VCaP (cell line): Measurements from ENCODE around the gene SLC35F4.
A peak's percentile ranks its signal among the peaks of the same experiment; 100 is the strongest.
"Not testable (repeated sequence)": the region's sequence is repeated elsewhere in the genome, so short reads cannot be mapped to it uniquely, and the experiment has no call there.

Source experiments
- H3K27ac ChIP-seq: fragments of 450-650 bp; 2 replicates; pipeline ENCODE4 v1.5.1; 2017
- TF ChIP-seq, protein P1 (sequence below): fragments of 450-650 bp; conservative IDR thresholded peaks from 2 replicates; pipeline ENCODE4 v1.5.1; 2017; ENCODE audit warnings: mild to moderate bottlenecking, moderate library complexity

SLC35F4 gene

DNA sequence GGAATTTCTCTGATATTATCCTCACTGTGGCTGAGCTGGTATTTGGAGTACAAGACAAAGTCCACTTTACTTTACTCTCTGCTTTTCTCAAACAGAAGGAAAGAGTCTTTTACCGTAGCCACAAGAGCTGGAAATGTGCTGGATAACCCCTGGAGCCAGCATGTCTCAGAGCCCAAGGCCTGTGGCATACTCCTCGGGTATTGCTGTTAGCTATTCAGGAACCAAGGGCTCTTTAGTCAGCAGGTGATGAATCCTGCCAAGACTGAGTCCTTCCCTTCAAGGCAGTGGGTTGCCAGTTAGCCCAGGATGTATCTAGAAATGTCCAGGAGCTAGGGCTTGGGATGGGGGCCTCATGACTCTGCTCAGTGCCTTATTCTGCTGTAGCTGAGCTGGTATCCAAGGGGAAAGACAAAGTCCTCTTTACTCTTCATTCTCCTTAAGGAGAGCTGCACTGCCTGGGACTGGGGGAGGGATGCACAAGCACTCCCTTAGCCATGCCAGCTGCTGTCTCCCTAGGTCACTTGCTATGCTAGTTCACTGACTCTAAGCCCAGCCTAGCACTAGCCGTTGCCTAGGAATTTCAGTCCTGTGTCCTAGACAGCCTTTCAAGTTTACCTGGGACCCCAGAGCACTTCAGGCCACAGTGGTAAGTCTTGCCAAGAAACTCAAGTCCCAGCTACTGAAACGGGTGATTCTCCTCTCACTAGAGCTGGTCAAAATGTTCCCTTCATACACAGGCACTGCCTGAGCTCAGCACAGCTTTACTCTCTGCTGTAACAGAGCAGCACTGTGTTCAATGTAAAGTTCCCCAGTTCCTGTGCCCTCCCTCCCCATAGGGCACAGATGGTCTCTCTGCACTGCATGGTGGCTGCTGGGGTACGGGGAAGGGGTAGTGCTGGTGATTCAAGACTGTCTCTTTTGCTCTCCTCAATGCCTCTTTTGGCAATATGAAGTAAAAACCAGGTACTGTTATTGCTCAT is 136.4 kb downstream of the SLC35F4 start:
- TF ChIP-seq, protein P1, sequence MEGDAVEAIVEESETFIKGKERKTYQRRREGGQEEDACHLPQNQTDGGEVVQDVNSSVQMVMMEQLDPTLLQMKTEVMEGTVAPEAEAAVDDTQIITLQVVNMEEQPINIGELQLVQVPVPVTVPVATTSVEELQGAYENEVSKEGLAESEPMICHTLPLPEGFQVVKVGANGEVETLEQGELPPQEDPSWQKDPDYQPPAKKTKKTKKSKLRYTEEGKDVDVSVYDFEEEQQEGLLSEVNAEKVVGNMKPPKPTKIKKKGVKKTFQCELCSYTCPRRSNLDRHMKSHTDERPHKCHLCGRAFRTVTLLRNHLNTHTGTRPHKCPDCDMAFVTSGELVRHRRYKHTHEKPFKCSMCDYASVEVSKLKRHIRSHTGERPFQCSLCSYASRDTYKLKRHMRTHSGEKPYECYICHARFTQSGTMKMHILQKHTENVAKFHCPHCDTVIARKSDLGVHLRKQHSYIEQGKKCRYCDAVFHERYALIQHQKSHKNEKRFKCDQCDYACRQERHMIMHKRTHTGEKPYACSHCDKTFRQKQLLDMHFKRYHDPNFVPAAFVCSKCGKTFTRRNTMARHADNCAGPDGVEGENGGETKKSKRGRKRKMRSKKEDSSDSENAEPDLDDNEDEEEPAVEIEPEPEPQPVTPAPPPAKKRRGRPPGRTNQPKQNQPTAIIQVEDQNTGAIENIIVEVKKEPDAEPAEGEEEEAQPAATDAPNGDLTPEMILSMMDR = no peak
- H3K27ac ChIP-seq = no peak overlapping the region

DNA sequence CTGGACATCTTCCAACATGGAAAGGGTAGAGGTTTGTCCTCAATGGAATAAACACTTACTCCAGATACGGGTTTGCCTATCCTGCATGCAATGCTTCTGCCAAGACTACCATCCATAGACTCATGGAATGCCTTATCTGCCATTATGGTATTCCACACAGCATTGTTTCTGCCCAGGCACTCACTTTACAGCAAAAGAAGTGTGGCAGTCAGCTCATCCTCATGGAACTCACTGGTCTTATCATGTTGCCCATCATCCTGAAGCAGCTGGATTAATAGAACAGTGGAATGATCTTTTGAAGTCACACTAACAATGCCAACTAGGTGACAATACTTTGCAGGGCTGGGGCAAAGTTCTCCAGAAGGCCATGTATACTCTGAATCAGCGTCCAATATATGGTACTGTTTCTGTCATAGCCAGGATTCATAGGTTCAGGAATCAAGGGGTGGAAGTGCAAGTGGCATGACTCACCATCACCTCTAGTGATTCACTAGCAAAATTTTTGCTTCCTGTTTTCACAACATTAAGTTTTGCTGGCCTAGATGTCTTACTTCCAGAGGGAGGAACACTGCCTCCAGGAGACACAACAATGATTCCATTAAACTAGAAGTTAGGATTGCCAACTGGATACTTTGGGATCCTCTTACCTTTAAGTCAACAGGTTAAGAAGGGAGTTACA is 140.4 kb downstream of the SLC35F4 start:
- no peak overlapping the region for H3K27ac ChIP-seq
- TF ChIP-seq, protein P1 = no peak

DNA sequence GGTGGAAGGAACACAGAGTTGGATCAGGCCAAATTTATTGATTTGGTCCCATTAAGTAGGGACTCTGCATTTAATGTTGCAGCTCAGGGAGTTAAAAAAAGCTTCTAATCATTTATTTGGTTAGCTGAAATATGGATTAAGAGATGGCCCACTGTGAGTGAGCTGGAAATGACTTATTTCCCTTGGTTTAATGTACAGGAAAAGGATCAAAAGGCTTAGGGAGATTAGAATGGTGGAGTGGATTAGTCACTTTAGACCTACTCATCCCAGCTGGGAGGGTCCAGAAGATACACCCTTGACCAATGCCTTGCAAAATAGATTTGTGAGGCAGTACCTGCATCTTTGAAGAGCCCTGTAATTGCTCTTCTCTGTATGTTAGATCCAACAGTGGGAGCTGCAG is 143.8 kb downstream of the SLC35F4 start:
- not testable (repeated sequence) for H3K27ac ChIP-seq

DNA sequence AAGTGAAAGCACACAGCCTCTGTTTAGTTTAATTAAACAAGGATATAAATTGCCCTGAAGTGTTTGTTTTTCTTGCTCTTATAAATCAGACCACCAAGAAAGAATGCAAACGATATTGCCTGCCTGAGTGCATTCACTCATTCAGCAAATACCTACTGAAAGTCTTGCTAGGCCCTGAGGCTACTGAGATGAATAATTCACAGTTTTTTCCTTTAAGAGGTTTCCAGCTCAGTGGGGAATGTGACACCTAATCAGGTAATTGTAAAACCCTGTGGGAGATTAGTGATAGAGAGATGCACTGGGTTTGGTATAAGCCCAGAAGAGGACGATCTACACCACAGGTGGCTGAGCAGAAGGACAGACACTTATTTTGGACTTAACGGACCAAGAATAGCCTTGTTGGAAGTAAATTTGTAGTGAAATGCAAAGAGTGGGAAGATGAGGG is 151.4 kb downstream of the SLC35F4 start:
- no peak overlapping the region for H3K27ac ChIP-seq
- TF ChIP-seq, protein P1 = no peak

DNA sequence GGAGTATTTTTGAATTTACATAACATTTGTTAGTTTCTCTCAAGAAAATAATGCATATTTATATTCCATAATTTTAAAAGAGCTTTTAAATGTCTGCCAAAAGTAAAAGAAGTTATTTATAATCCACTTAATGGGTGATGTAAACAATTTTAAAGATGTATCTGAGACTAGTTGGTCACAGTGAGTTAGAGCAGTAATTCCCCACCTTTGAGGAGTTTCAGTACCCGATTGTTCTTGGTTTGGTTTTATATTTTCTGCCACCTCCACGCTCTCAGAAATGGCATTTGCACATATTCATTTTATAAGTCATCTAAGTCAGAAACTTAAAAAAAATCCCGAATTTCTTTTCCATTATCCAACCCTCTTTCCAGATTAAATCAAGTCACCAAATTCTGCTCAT is 153.2 kb downstream of the SLC35F4 start:
- no peak overlapping the region for H3K27ac ChIP-seq
- TF ChIP-seq, protein P1 = no peak

DNA sequence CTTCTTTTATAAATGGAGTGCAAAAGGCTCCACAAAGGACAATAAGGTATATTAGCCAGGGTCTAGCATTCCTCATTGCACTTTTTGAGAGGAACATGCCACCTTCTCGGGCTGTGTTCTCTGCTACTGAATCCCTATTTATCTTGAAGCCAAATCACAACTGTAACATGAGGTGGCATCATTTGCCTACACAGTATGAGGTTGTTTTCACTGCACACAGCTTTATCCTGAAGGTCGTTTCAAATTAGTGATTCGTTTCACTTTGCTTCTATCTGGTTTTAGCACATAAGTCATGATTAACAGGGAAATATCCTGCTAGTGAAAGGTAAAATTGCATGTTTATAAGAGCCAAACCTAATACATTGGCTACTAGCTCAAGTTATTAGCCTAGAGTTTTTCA is 153.8 kb downstream of the SLC35F4 start:
- H3K27ac ChIP-seq = no peak overlapping the region
- TF ChIP-seq, protein P1 = peak; percentile 42

DNA sequence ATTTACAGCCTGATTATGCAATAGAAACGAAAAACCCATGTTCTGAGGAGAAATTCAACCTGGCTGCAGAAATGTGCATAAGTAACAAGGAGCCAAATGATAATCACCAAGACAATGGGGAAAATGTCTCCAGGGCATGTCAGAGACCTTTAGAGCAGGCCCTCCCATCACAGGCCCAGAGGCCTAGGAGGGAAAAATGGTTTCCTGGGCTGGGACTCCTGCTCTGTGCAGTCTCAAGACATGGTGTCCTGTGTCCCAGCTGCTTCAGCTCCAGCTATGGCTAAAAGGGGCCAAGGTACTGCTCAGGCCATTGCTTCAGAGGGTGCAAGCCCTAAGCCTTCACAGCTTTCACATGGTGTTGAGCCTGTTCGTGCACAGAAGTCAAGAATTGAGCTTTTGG is 156.0 kb downstream of the SLC35F4 start:
- H3K27ac ChIP-seq = no peak overlapping the region
- TF ChIP-seq, protein P1 = no peak

DNA sequence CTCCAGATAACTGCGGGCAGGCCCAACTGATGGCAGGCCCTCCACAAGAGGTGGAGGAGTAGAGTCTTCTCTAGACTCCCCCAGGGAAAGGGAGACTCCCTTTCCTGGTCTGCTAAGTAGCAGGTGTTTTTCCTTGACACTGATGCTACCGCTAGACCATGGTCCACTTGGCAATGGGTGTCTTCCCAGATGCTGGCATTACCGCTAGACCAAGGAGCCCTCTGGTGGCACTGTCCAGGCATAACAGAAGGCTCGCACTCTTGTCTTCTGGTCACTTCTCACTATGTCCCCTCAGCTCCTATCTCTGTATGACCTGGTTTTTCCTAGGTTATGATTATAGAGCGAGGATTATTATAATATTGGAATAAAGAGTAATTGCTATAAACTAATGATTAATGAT is 156.8 kb downstream of the SLC35F4 start:
- not testable (repeated sequence) for H3K27ac ChIP-seq
